B cell (primary cell): ENCODE data around the gene CAMK2A. TPM values are rescaled to one million over a fixed set of nuclear protein-coding genes. Genes with fewer than 3 reads are reported as not detected.

Experiments used
- ATAC-seq: fragments of 200-7000 bp; cut with Tn5 transposase; one replicate; pipeline ENCODE4 v1.10.0; 2021; ENCODE audit warnings: low read depth, mild to moderate bottlenecking, moderate number of reproducible peaks, moderate library complexity
- CTCF ChIA-PET: fragments of 350-600 bp; sonication (Branson Sonifier 250); formaldehyde crosslinking; loops from one replicate; lab custom pipeline; 2021; ENCODE audit warnings: antibody characterized with exemption, inconsistent platforms; lab: Charles Lee
- POLR2A ChIA-PET: fragments of 350-600 bp; sonication (Branson Sonifier 250); formaldehyde crosslinking; loops from one replicate; lab custom pipeline; 2021; ENCODE audit warnings: antibody characterized with exemption; lab: Charles Lee
- DNase-seq: peaks from one replicate; pipeline ENCODE4 v3.0.0; 2013
- H2AFZ ChIP-seq: 2 replicates; pipeline ENCODE4 v1.6.1; 2012; ENCODE audit warnings: mild to moderate bottlenecking, low read depth, low read length; ENCODE audit not compliant: insufficient read depth, poor library complexity, severe bottlenecking
- H3K27ac ChIP-seq, 2 donors: 1 replicate in 1 of 2; 2 replicates in 1 of 2; pipeline ENCODE4 v1.5.1; 2012 to 2013; ENCODE audit warnings: low read length in 2 of 2, mild to moderate bottlenecking in 2 of 2, moderate library complexity in 1 of 2
- H3K27me3 ChIP-seq, 4 experiments: fragments of 200-600 bp in 1 of 4; sonication (generic) in 1 of 4; replicated peaks in 1 of 4; 1 replicate in 2 of 4; 2 replicates in 2 of 4; pipeline versions ENCODE4 v1.6.1 to v1.7.0; 2013 to 2016; ENCODE audit warnings: low read length in 3 of 4, mild to moderate bottlenecking in 2 of 4, mixed read lengths in 1 of 4, moderate library complexity in 1 of 4; ENCODE audit not compliant: insufficient read depth in 4 of 4, control insufficient read depth in 3 of 4; ENCODE audit errors: control extremely low read depth in 1 of 4
- H3K36me3 ChIP-seq, 2 experiments: replicated peaks in 1 of 2; 1 replicate in 1 of 2; 2 replicates in 1 of 2; pipeline versions ENCODE4 v1.6.1 to v1.7.1; 2013; ENCODE audit warnings: low read length in 1 of 2; ENCODE audit not compliant: insufficient read depth in 2 of 2, control insufficient read depth in 1 of 2; ENCODE audit errors: control extremely low read depth in 1 of 2, extremely low read depth in 1 of 2
- H3K4me1 ChIP-seq, 2 donors: fragments of 200-600 bp in 1 of 2; sonication (generic) in 1 of 2; 1 replicate in 1 of 2; 2 replicates in 1 of 2; pipeline versions ENCODE4 v1.5.1 to v1.6.1; 2013 to 2017; ENCODE audit warnings: low read length in 2 of 2; ENCODE audit not compliant: control insufficient read depth in 2 of 2, insufficient read depth in 2 of 2
- H3K4me2 ChIP-seq: replicated peaks from 2 replicates; pipeline ENCODE3; 2012; ENCODE audit warnings: mild to moderate bottlenecking, low read depth, low read length; ENCODE audit not compliant: poor library complexity, severe bottlenecking
- H3K4me3 ChIP-seq, 5 experiments: fragments of 200-600 bp in 1 of 5; sonication (generic) in 1 of 5; 1 replicate in 3 of 5; 2 replicates in 2 of 5; pipeline versions ENCODE4 v1.5.1 to v1.7.0; 2011 to 2016; ENCODE audit warnings: low read length in 4 of 5, mild to moderate bottlenecking in 4 of 5, low read depth in 2 of 5, control low read depth in 1 of 5, moderate library complexity in 1 of 5; ENCODE audit not compliant: insufficient read depth in 1 of 5; ENCODE audit errors: control extremely low read depth in 1 of 5, extremely low read depth in 1 of 5
- H3K79me2 ChIP-seq: fragments of 200-600 bp; sonication (generic); one replicate; pipeline ENCODE4 v1.6.0; 2016; ENCODE audit warnings: low read length; ENCODE audit not compliant: control insufficient read depth, insufficient read depth
- H3K9ac ChIP-seq: fragments of 200-600 bp; sonication (generic); 2 replicates; pipeline ENCODE4 v1.6.1; 2017; ENCODE audit warnings: mild to moderate bottlenecking, low read length, moderate library complexity
- H3K9me3 ChIP-seq, 3 donors: one replicate each; pipeline versions ENCODE4 v1.6.1 to v1.7.1; 2013; ENCODE audit warnings: low read length in 2 of 3; ENCODE audit not compliant: control insufficient read depth in 2 of 3, insufficient read depth in 1 of 3; ENCODE audit errors: control extremely low read depth in 1 of 3
- H4K20me1 ChIP-seq: 2 replicates; pipeline ENCODE4 v1.6.0; 2012; ENCODE audit warnings: mild to moderate bottlenecking, low read length; ENCODE audit not compliant: insufficient read depth, control insufficient read depth, poor library complexity, severe bottlenecking
- H3K27ac Mint-ChIP-seq: one replicate; pipeline ENCODE4 v1.8.0; 2021; ENCODE audit warnings: mixed read lengths
- H3K27me3 Mint-ChIP-seq: one replicate; pipeline ENCODE4 v1.8.0; 2021; ENCODE audit warnings: mixed read lengths
- H3K4me1 Mint-ChIP-seq: one replicate; pipeline ENCODE4 v1.8.0; 2021; ENCODE audit warnings: mixed read lengths
- H3K4me3 Mint-ChIP-seq: one replicate; pipeline ENCODE4 v1.8.0; 2021; ENCODE audit warnings: mixed read lengths
- H3K9me3 Mint-ChIP-seq: one replicate; pipeline ENCODE4 v1.8.0; 2022; ENCODE audit warnings: mixed read lengths; ENCODE audit not compliant: insufficient read depth
- CTCF ChIP-seq: fragments of 200-600 bp; IDR thresholded peaks from one replicate; pipeline ENCODE4 v1.8.0; 2022; ENCODE audit warnings: antibody characterized with exemption, mild to moderate bottlenecking
- EZH2 ChIP-seq: IDR thresholded peaks from 2 replicates; pipeline ENCODE4 v1.6.1; 2012; ENCODE audit warnings: borderline replicate concordance, low read depth, mild to moderate bottlenecking, moderate library complexity, low read length; ENCODE audit not compliant: insufficient read depth, poor library complexity, severe bottlenecking
- WGBS: methylation state at CpG from one replicate; pipeline ENCODE4 v1.1.5; 2013; ENCODE audit warnings: missing lambda C conversion rate; ENCODE audit not compliant: insufficient coverage; 5-methylcytosine and 5-hydroxymethylcytosine counted together
- intact Hi-C: fragments of 100-400 bp; cut with micrococcal nuclease; formaldehyde crosslinking; loops from one replicate; pipeline ENCODE4 v1.10.0; 2022
- polyA plus RNA-seq: library from polyadenylated mRNA; depleted of rRNA; stranded (reverse); fragments of >200 nt; gene quantifications from 2 replicates; pipeline ENCODE4 v1.2.3, GENCODE V29; 2012
- total RNA-seq, 2 donors: library from RNA; stranded (reverse); fragments of 120-200 nt in 1 of 2; gene quantifications; 1 replicate in 1 of 2; 2 replicates in 1 of 2; pipeline versions ENCODE4 v1.2.3 to v1.2.4, GENCODE V29; 2013 to 2022

CAMK2A gene
- total and polyA plus RNA-seq, 2 donors (not counting 1 experiment from before 2014, with no cell fraction given): not detected

- ATAC-seq: no peak
- ChIA-PET POLR2A (no interaction called here), CTCF (no interaction called here)
- Histone ChIP-seq H3K9ac (no peak overlapping the region), H3K79me2 (no peaks in the 10 kb centered on the region), H3K27me3 (peaks cover 0 to 2% (median 0%) of the 10 kb centered on the region in 4 experiments), H3K4me1 (no peaks in the 10 kb centered on the region), H3K4me2 (no peak overlapping the region), H3K36me3 (no peaks in the 10 kb centered on the region), H2AFZ (no peak overlapping the region), H4K20me1 (no peaks in the 10 kb centered on the region), H3K27ac (no peak overlapping the region), H3K9me3 (no peaks in the 10 kb centered on the region), H3K4me3 (no peak overlapping the region)
- H3K27me3 Mint-ChIP-seq: peaks cover 28% of the 10 kb centered on the region
- H3K4me1 Mint-ChIP-seq: no peaks in the 10 kb centered on the region
- intact Hi-C loops: no loop called here
- no peaks in the 10 kb centered on the region for H3K9me3 Mint-ChIP-seq
- H3K4me3 Mint-ChIP-seq: no peak overlapping the region
- no peak for TF ChIP-seq EZH2
- no peak for TF ChIP-seq CTCF
- 83% methylated on average over 2 of the region's 4 CpGs for WGBS
- DNase-seq: no peak
- no peak overlapping the region for H3K27ac Mint-ChIP-seq
Observed at GRCh38 chr5:150315245-150315644, 25.7 kb upstream of the CAMK2A start.

DNA sequence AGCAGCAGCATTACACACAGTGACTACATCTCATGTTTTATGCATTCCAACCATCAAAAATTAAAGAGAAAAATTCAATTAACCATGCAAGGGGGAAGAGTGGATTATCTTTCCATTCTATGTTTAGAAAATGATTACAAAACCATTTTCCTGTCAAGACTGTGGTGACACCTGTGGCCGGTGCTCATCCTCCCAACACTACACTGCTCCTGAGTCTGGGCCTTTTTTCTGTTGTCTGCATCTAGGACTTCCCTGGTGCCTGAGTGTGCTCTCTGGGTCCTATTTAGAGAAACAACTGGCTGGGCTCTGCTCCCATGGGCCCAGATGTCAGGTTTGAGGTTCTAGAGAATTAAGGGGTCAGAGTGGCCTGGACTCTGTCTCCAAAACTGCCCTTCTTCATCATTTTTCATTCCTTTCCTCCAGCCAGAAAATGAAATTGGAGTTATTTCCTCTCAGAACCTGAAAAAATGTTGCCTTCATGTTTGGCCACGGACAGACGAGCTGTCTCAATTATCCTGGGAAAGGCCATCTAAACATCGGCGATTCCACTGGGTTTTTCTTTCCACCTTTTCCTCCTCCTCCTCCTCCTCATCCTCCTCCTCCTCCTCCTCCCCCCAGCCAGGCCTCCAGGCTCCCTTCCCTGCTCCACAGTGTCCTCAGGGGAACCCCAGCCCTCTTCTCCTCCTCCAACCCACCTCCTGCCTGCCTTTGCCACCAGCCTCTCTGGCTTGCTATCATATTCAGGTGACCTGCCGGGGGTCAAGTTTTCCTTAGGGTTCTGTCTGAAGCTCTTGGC is 24.5 kb upstream of the CAMK2A start:
- H3K4me2 ChIP-seq: no peak overlapping the region
- H3K4me1 ChIP-seq: no peaks in the 10 kb centered on the region
- no peak overlapping the region for H3K27ac ChIP-seq
- no peak for TF ChIP-seq CTCF
- TF ChIP-seq EZH2: no peak
- H3K4me3 Mint-ChIP-seq: no peak overlapping the region
- CTCF ChIA-PET: no interaction called here
- WGBS: no CpG with 5 or more reads among the region's 6 CpGs
- H3K27ac Mint-ChIP-seq: no peak overlapping the region
- no peak overlapping the region for H2AFZ ChIP-seq
- no peaks in the 10 kb centered on the region for H3K9me3 Mint-ChIP-seq
- peaks cover 28% of the 10 kb centered on the region for H3K27me3 Mint-ChIP-seq
- intact Hi-C loops: no loop called here
- H3K79me2 ChIP-seq: no peaks in the 10 kb centered on the region
- no peak overlapping the region for H3K9ac ChIP-seq
- no peak for ATAC-seq
- H3K27me3 ChIP-seq: peaks cover 0 to 5% (median 0%) of the 10 kb centered on the region in 4 experiments
- POLR2A ChIA-PET: no interaction called here
- DNase-seq: no peak
- H3K36me3 ChIP-seq: no peaks in the 10 kb centered on the region
- H3K9me3 ChIP-seq: no peaks in the 10 kb centered on the region
- no peaks in the 10 kb centered on the region for H4K20me1 ChIP-seq
- H3K4me1 Mint-ChIP-seq: no peaks in the 10 kb centered on the region
- H3K4me3 ChIP-seq: no peak overlapping the region
